Measurements from ENCODE around the gene ABCA8.
"Not testable (repeated sequence)": the region's sequence is repeated elsewhere in the genome, so short reads cannot be mapped to it uniquely, and the experiment has no call there.

Gene ABCA8

GRCh38 chr17:68832109-68832802, 122.9 kb downstream of the ABCA8 start:
- no peak overlapping the region for H3K27ac ChIP-seq
- no peak for TF ChIP-seq CTCF (conservative IDR thresholded peaks at IDR 0.05)

GRCh38 chr17:68831170-68831569, 124.0 kb downstream of the ABCA8 start:
- no peak overlapping the region for H3K27ac ChIP-seq
- no peak for TF ChIP-seq CTCF (conservative IDR thresholded peaks at IDR 0.05)

GRCh38 chr17:68830313-68830712, 124.9 kb downstream of the ABCA8 start:
- TF ChIP-seq CTCF (conservative IDR thresholded peaks at IDR 0.05), result no peak
- H3K27ac ChIP-seq, result no peak overlapping the region

GRCh38 chr17:68829211-68829610, 126.0 kb downstream of the ABCA8 start:
- H3K27ac ChIP-seq, result no peak overlapping the region
- TF ChIP-seq CTCF (conservative IDR thresholded peaks at IDR 0.05), result no peak

GRCh38 chr17:68824707-68825106, 130.5 kb downstream of the ABCA8 start:
- TF ChIP-seq CTCF (conservative IDR thresholded peaks at IDR 0.05), result no peak
- no peak overlapping the region for H3K27ac ChIP-seq

GRCh38 chr17:68824185-68824584, 131.0 kb downstream of the ABCA8 start:
- H3K27ac ChIP-seq, result not testable (repeated sequence)

GRCh38 chr17:68822719-68823289, 132.4 kb downstream of the ABCA8 start:
- no peak overlapping the region for H3K27ac ChIP-seq
- TF ChIP-seq CTCF (conservative IDR thresholded peaks at IDR 0.05), result no peak
